Mesenteric fat pad (tissue), 1 donor: ENCODE results near the gene TBC1D22A. TPM values are rescaled to one million over a fixed set of nuclear protein-coding genes. Genes with fewer than 3 reads are reported as not detected.

Source experiments
- DNase-seq: peaks from one replicate; pipeline ENCODE4 v3.0.0-alpha.2; 2020; ENCODE audit warnings: low spot score
- total RNA-seq: library from RNA; stranded (reverse); fragmentation: NEBNext Ultra II Directional; extraction: Animal tissue kit (Norgen Biotek cat#: 25700); gene quantifications from one replicate; pipeline ENCODE4 v1.2.1, GENCODE V29; 2021
- donor health status: DM: yes; HTN: yes; CAD: no.

The TBC1D22A gene
- total RNA-seq, 1 donor from 2014 or later: 24.5 TPM

DNA sequence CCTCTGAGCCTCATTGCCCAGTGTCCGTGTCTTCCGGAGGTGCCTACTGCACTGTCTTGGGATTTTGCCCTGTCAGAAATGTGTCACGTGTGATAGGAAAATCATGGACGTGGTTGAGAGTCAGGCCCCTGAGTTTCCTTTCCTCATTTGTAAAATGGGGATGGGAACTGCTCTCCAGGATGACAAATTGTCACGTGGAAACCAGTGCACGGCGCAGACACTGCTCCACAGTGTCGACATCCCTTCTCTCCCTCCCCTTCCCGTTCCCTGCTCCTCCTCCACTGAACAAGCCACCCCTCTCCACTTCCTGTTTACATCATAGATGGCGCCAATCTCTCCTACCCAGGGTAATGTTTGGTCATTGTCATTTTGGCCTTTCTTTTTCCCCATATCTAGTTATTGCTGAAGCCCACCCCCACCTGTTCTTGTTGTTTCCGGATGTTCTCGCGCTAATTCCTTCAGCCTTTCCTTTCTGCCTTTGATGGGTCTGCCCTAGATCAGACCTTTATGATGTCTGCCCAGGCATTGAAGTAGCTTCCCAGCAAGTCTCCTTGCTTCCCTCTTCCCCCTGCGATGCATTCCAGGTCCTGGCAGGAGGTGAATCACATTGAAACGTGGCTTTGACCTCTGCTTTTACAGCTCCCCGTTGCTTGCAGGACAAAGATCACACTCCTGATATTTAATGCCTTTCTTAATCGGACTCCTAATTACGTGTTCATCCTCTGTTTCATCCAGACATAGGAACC, 91.8 kb downstream of the TBC1D22A start:
- no peak for DNase-seq

GRCh38 chr22:46855681-46856080, 93.2 kb downstream of the TBC1D22A start:
- no peak for DNase-seq

GRCh38 chr22:46856661-46857060, 94.2 kb downstream of the TBC1D22A start:
- DNase-seq: no peak

- no peak for DNase-seq
These were observed 94.9 kb downstream of the TBC1D22A start for GRCh38 chr22:46857142-46857884.

DNA sequence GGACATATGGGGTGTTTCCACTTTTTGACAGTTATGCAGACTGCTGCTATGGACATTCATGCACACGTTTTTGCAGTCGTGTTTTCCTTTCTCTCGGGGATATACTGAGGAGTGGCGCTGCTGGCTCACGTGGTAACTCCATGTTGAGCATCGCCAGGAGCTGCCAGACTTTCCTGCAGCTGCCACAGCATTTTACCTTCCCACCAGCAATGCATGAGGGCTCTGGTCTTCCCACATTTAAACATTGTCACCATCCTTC, 95.4 kb downstream of the TBC1D22A start:
- DNase-seq: no peak

DNA sequence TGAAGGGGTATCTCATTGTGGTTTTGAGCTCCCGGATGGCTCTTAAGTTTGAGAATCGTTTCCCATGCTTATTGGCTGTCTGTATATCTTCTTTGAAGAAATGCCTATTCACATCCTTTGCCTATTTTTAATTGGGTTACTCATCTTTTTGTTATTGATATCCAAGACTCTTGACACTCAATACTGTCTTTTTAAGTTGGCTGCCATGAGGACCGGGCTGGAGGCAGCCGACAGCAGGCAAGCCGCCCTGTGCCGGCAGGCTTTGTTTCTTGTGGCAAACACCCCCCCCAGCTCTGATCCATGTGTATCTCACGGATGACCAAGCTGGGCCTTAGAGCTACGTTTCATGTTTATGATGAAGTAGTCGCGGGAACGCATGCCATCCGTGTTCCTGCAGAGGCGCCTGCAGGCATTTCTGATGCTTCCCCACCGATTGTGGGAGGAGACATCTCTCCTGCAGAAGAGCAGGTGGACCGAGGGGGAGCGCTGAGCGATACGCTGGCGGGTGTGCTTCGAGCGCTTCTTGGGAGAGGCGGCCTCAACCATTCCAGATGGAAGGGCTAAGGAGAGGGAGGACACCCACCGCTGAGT, 95.8 kb downstream of the TBC1D22A start:
- DNase-seq: no peak

DNA sequence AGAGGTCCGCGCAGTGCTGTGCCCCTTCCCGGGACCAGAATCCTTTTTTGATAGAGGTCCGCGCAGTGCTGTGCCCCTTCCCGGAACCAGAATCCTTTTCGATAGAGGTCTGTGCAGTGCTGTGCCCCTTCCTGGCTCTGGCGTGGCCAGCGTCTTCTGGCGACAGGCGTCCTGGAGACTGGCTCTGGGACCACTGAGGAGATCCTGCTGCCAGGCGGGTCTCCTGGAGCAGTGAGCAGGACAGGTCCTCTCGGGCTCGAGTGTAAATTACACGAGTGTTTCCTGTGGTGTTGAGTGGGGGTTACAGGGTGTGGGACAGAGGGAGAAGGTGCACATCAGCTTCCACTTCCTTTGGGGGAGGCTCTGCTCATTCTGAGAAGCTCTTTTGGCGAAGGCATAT, 98.1 kb downstream of the TBC1D22A start:
- DNase-seq: no peak

DNA sequence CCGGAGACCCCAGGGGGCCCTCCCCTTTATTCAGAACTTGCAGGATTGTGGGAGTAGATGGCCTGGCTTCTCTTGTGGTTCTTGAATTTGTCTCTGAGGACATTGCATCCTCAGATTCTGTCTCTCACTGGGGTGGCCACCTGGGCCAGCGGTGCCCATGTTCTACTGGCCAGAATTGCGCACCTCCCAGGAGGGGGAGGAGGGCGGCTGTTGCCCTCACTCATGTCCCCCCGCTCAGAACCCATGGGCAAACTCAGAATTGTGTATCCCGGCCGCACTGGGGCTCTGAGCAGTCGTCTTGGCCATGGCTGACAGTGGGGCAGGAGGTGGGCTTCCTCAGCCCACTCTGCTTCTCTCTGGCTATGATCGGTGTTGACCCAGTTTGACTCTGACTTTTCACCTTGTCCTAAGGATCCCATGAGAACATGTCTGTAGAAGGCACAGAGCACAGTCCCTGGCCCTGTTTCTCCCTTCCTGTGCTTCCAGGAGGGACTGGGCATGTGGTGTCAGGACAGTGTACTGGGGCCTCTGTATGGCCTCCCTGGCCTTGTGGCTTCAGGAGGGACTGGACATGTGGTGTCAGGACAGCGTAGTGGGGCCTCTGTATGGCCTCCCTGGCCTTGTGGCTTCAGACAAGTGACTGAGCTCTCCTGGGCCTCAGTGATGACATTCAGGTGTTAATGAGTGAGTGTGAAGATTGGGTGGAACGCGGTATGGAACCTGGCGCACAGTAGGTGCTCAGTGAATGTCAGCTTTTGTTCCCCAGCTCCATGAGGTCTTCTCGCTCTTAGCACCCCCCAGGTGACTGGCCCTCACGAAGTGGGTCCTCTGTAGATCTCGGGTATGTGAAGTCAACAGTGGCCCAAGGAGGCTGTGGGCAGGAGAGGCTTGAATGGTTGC, 99.3 kb downstream of the TBC1D22A start:
- DNase-seq: peak; percentile 76

- peak; percentile 77 for DNase-seq
These were observed 100.2 kb downstream of the TBC1D22A start for GRCh38 chr22:46862418-46863324.

DNA sequence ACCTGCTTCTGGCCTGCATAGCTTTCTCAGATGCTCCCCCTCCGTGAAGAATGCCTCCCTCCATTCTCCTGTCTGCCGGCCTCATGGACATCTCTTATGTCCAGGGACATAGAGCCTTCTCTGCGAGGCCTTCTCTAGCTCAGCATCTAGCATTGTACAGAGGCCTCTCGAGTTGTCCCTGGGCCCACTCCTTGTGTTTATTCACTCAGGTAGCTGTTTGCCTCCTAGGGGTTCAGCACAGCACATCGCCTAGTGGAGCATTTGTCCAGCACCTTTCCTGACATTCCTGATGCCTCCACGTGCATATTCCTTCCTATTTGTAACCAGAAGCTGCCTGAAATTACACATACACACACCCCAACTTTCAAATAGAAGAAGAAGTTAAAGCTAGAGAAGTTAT, 101.3 kb downstream of the TBC1D22A start:
- DNase-seq: no peak

GRCh38 chr22:46864314-46865051, 102.0 kb downstream of the TBC1D22A start:
- no peak for DNase-seq

DNA sequence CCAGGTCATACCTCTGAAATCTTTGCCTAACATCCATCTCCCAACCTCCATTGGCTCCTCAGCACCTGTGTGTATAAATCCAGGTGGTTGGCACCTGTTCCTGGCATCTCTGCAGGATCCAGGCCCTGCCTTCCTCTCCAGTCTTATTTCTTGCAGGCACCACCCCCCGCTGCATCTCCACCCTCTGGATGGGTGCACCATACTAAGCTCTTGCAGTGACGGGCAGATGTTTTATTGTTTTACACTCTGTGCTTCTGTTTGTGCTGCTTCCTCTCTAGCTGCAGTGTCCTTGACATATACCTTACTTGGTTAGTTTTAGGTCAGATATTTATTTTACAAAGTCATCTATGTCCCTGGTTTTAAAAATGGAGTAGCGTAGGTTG, 102.6 kb downstream of the TBC1D22A start:
- DNase-seq: no peak

GRCh38 chr22:46865642-46866041, 103.2 kb downstream of the TBC1D22A start:
- no peak for DNase-seq

DNA sequence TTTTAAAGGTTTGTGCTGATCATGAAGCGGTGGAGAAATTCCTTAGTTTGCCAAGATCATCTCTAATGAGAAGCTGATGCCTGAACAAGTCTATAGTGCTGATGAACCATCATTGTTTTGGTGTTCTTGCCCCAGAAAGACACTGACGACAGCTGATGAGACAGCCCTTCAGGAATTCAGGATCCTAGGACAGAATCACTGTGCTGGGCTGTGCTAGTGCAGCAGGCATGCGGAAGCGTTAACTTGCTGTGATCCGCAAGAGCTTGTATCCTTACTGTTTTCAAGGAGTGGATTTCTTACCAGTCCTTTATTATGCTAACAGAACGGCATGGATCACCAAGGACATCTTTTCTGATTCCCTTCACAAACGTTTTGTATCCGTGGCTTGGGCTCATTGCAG, 104.1 kb downstream of the TBC1D22A start:
- DNase-seq: no peak

GRCh38 chr22:46867106-46867505, 104.7 kb downstream of the TBC1D22A start:
- DNase-seq: no peak

- no peak for DNase-seq
These were observed 106.9 kb downstream of the TBC1D22A start for GRCh38 chr22:46869329-46869728.

DNA sequence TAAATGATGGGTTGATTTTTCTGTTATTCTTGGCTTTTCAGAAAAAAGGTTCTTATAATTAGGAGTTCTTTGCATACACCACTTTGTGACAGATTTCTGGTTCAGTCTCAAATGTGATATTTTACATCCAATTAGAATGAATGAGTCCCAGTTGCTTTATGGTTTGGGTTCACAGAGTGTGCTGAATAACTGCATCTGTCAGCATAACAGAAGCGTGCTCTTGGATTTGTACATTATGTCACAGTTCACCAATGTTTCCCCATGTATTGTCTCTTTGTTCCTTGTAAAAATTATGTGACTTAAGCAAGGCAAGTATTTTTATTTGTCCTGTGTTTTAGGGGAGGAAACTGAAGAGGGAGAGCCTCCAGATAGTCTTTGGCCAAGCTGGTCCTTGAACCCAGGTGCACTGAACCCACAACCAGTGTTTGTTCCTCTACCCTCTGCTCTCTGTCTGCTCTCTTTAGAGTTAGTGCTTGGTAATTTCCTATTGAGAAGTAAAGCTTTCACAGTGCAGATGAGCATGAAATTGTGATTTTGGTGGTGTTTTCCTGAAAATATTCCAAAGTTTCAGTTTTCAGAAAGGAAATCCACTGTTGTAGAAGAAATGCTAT, 107.5 kb downstream of the TBC1D22A start:
- no peak for DNase-seq

GRCh38 chr22:46871826-46872225, 109.4 kb downstream of the TBC1D22A start:
- no peak for DNase-seq

- DNase-seq: no peak
These were observed 112.6 kb downstream of the TBC1D22A start for GRCh38 chr22:46875089-46875488.
